Karpas-422 (cell line): Measurements from ENCODE around the gene ZNF593. TPM values are rescaled to one million over a fixed set of nuclear protein-coding genes. Genes with fewer than 3 reads are reported as not detected.

ENCODE experiments used
- DNase-seq: peaks from one replicate; pipeline ENCODE4 v3.0.0-alpha.2; 2015
- H2AFZ ChIP-seq: fragments of 200-600 bp; sonication (generic); 2 replicates; pipeline ENCODE4 v1.6.1; 2014; ENCODE audit warnings: antibody characterized with exemption, low read length, mixed read lengths
- H3K27ac ChIP-seq: fragments of 200-600 bp; sonication (generic); 2 replicates; pipeline ENCODE4 v1.5.1; 2014; ENCODE audit warnings: mild to moderate bottlenecking, low read length, moderate library complexity
- H3K27me3 ChIP-seq: fragments of 200-600 bp; sonication (generic); 2 replicates; pipeline ENCODE4 v1.6.1; 2014; ENCODE audit warnings: low read length, mixed read lengths
- H3K36me3 ChIP-seq: fragments of 200-600 bp; sonication (generic); 2 replicates; pipeline ENCODE4 v1.6.1; 2014; ENCODE audit warnings: low read length, mixed read lengths; ENCODE audit not compliant: insufficient read depth
- H3K4me1 ChIP-seq: fragments of 200-600 bp; sonication (generic); 2 replicates; pipeline ENCODE4 v1.6.1; 2014; ENCODE audit warnings: mild to moderate bottlenecking, low read length, mixed read lengths
- H3K4me2 ChIP-seq: fragments of 200-600 bp; sonication (generic); 2 replicates; pipeline ENCODE4 v1.6.1; 2014; ENCODE audit warnings: low read length, low read depth, mild to moderate bottlenecking; ENCODE audit not compliant: poor library complexity, severe bottlenecking
- H3K4me3 ChIP-seq: fragments of 200-600 bp; sonication (generic); 2 replicates; pipeline ENCODE4 v1.5.1; 2014; ENCODE audit warnings: mild to moderate bottlenecking, antibody characterized with exemption, low read length, mixed read lengths
- H3K79me2 ChIP-seq: fragments of 200-600 bp; sonication (generic); 2 replicates; pipeline ENCODE4 v1.6.1; 2014; ENCODE audit warnings: mild to moderate bottlenecking, low read length, mixed read lengths
- H3K9ac ChIP-seq: fragments of 200-600 bp; sonication (generic); 2 replicates; pipeline ENCODE4 v1.6.0; 2014; ENCODE audit warnings: low read length
- H3K9me2 ChIP-seq: fragments of 200-600 bp; sonication (generic), shearing (Covaris generic); replicated peaks from 2 replicates; pipeline ENCODE4 v1.6.0; 2014; ENCODE audit warnings: mild to moderate bottlenecking, low read length, moderate library complexity; ENCODE audit not compliant: insufficient read depth
- H3K9me3 ChIP-seq: fragments of 300-700, 200-600 bp; sonication (generic); 2 replicates; pipeline ENCODE4 v1.6.1; 2014; ENCODE audit warnings: low read length, mixed read lengths
- H4K20me1 ChIP-seq: fragments of 200-600 bp; sonication (generic); 2 replicates; pipeline ENCODE4 v1.6.1; 2014; ENCODE audit warnings: mild to moderate bottlenecking, antibody characterized with exemption, low read length, low read depth; ENCODE audit not compliant: insufficient read depth
- total RNA-seq: library from RNA; depleted of rRNA; stranded (reverse); fragments of >200 nt; shearing (Covaris generic); gene quantifications from 2 replicates; pipeline ENCODE4 v1.2.3, GENCODE V29; 2014; ENCODE audit warnings: low replicate concordance

ZNF593 gene
- total RNA-seq, 1 experiment from 2014 or later = 58.5 TPM

- Histone ChIP-seq H3K36me3 (0 out of 2 replicates have a peak, but pooled peaks cover 9% of the 10 kb centered on the region), H2AFZ (no peak within 1 kb of the TSS), H3K4me3 (peak within 1 kb of the TSS; percentile 99), H3K4me1 (peaks cover 15% of the 10 kb centered on the region), H3K9me2 (no peaks in the 10 kb centered on the region), H3K9ac (peak within 1 kb of the TSS; percentile 97), H3K27ac (peak within 1 kb of the TSS; percentile 46), H3K9me3 (no peaks in the 10 kb centered on the region), H3K79me2 (peaks cover 18% of the 10 kb centered on the region), H3K27me3 (no peaks in the 10 kb centered on the region), H3K4me2 (peak within 1 kb of the TSS; percentile 91), H4K20me1 (no peaks in the 10 kb centered on the region; the same call in 1 of the 2 replicates)
- no peak for DNase-seq
Measured at GRCh38 chr1:26171084-26172072, 1.7 kb downstream of the ZNF593 start, which contains the start of gene ZNF593OS. ZNF593OS (minus strand) TSS chr1:26171832; CDS start chr1:26171661, 171 bp downstream.

- Histone ChIP-seq H3K79me2 (peaks cover 12% of the 10 kb centered on the region), H3K9me2 (no peaks in the 10 kb centered on the region), H2AFZ (no peak overlapping the region), H3K9me3 (no peaks in the 10 kb centered on the region), H3K27me3 (no peaks in the 10 kb centered on the region), H3K9ac (no peak overlapping the region), H3K4me3 (no peak overlapping the region), H4K20me1 (no peaks in the 10 kb centered on the region; the same call in 1 of the 2 replicates), H3K4me2 (no peak overlapping the region), H3K4me1 (peaks cover 12% of the 10 kb centered on the region), H3K27ac (no peak overlapping the region), H3K36me3 (0 out of 2 replicates have a peak, but pooled peaks cover 9% of the 10 kb centered on the region)
- no peak for DNase-seq
Measured at GRCh38 chr1:26175346-26175745, 5.6 kb downstream of the ZNF593 start.

- no peak for DNase-seq
- H3K4me3 ChIP-seq = no peak within 1 kb of the TSS
- H3K36me3 ChIP-seq = no peaks in the 10 kb centered on the region
- no peaks in the 10 kb centered on the region for H3K9me3 ChIP-seq
- no peak within 1 kb of the TSS for H3K27ac ChIP-seq
- H3K79me2 ChIP-seq = no peaks in the 10 kb centered on the region
- no peaks in the 10 kb centered on the region for H3K27me3 ChIP-seq
- no peak within 1 kb of the TSS for H3K4me2 ChIP-seq
- H3K4me1 ChIP-seq = no peaks in the 10 kb centered on the region
- H3K9me2 ChIP-seq = no peaks in the 10 kb centered on the region
- H4K20me1 ChIP-seq = no peaks in the 10 kb centered on the region
- H3K9ac ChIP-seq = no peak within 1 kb of the TSS
- H2AFZ ChIP-seq = no peak within 1 kb of the TSS
Measured at GRCh38 chr1:26177182-26177684, 7.5 kb downstream of the ZNF593 start, which contains the start of gene CNKSR1. CNKSR1 (plus strand) TSS chr1:26177491; CDS start chr1:26177548, 57 bp downstream.

GRCh38 chr1:26180010-26180506, 10.3 kb downstream of the ZNF593 start:
- Histone ChIP-seq H3K4me1 (no peaks in the 10 kb centered on the region), H3K9me2 (no peaks in the 10 kb centered on the region), H3K27ac (no peak overlapping the region), H3K4me2 (no peak overlapping the region), H3K4me3 (no peak overlapping the region), H3K36me3 (no peaks in the 10 kb centered on the region), H4K20me1 (no peaks in the 10 kb centered on the region), H2AFZ (no peak overlapping the region), H3K79me2 (no peaks in the 10 kb centered on the region), H3K9me3 (no peaks in the 10 kb centered on the region), H3K27me3 (no peaks in the 10 kb centered on the region), H3K9ac (no peak overlapping the region)
- no peak for DNase-seq

- H3K4me3 ChIP-seq = no peak overlapping the region
Measured at GRCh38 chr1:26181586-26182382, 12.1 kb downstream of the ZNF593 start.

GRCh38 chr1:26182383-26182696, 12.6 kb downstream of the ZNF593 start:
- Histone ChIP-seq H3K4me3 (no peak overlapping the region), H3K79me2 (no peaks in the 10 kb centered on the region), H4K20me1 (no peaks in the 10 kb centered on the region), H3K27ac (no peak overlapping the region), H3K9me3 (no peaks in the 10 kb centered on the region), H3K27me3 (no peaks in the 10 kb centered on the region), H3K9ac (no peak overlapping the region), H2AFZ (no peak overlapping the region), H3K4me2 (no peak overlapping the region), H3K36me3 (no peaks in the 10 kb centered on the region), H3K9me2 (no peaks in the 10 kb centered on the region), H3K4me1 (no peaks in the 10 kb centered on the region)
- no peak for DNase-seq

More at GRCh38 chr1:26181586-26182382, 12.1 kb downstream of the ZNF593 start:
- H3K9me2 ChIP-seq = no peaks in the 10 kb centered on the region
- no peak overlapping the region for H2AFZ ChIP-seq
- no peak overlapping the region for H3K27ac ChIP-seq
- no peaks in the 10 kb centered on the region for H4K20me1 ChIP-seq
- H3K79me2 ChIP-seq = no peaks in the 10 kb centered on the region
- no peak for DNase-seq
- no peaks in the 10 kb centered on the region for H3K27me3 ChIP-seq
- H3K4me2 ChIP-seq = no peak overlapping the region
- no peak overlapping the region for H3K9ac ChIP-seq
- no peaks in the 10 kb centered on the region for H3K9me3 ChIP-seq
- no peaks in the 10 kb centered on the region for H3K36me3 ChIP-seq
- H3K4me1 ChIP-seq = no peaks in the 10 kb centered on the region

GRCh38 chr1:26184086-26184485, 14.4 kb downstream of the ZNF593 start:
- Histone ChIP-seq H3K36me3 (no peaks in the 10 kb centered on the region), H3K9ac (no peak overlapping the region), H2AFZ (no peak overlapping the region), H4K20me1 (no peaks in the 10 kb centered on the region), H3K79me2 (no peaks in the 10 kb centered on the region), H3K4me3 (no peak overlapping the region), H3K9me2 (no peaks in the 10 kb centered on the region), H3K4me2 (no peak overlapping the region), H3K27me3 (no peaks in the 10 kb centered on the region), H3K4me1 (no peaks in the 10 kb centered on the region), H3K9me3 (no peaks in the 10 kb centered on the region), H3K27ac (no peak overlapping the region)
- no peak for DNase-seq
